ENCODE data around the gene RIMOC1. TPM values are rescaled to one million over a fixed set of nuclear protein-coding genes. Genes with fewer than 3 reads are reported as not detected.

RIMOC1 gene
- total RNA-seq, 1 donor from 2014 or later = 31.5 TPM

DNA sequence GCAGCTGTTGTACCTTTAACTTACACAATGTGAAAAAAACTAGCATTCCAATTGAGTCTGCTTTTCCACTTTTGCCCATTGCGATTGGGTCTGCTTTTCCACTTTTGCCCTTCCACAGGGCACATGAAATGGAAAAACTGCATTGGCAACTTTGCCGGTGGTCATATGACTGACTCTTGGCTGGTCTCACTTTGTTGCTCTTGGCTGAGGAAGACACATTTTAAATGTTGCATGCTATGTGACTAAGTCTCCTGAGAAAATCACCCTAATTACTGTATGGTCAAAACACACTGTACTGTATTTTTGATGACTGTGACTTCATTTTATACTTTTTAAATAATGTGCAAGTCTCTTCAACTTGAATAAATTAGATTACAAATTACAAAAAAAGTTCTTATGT is 32.3 kb upstream of the RIMOC1 start:
- no peaks in the 10 kb centered on the region for H3K9me3 Mint-ChIP-seq (ENCODE audit: unreplicated experiment)
- H3K36me3 Mint-ChIP-seq (ENCODE audit: low read depth, unreplicated experiment) = peaks cover 3% of the 10 kb centered on the region
- H3K4me3 Mint-ChIP-seq (ENCODE audit: unreplicated experiment) = no peak overlapping the region

GRCh38 chr5:41874512-41875060 is 29.6 kb upstream of the RIMOC1 start:
- Mint-ChIP-seq H3K4me1 (ENCODE audit: unreplicated experiment) (peaks cover 3% of the 10 kb centered on the region), H3K9me3 (ENCODE audit: unreplicated experiment) (no peaks in the 10 kb centered on the region), H3K27me3 (ENCODE audit: unreplicated experiment) (no peaks in the 10 kb centered on the region), H3K4me3 (ENCODE audit: unreplicated experiment) (no peak overlapping the region), H3K36me3 (ENCODE audit: low read depth, unreplicated experiment) (peaks cover 3% of the 10 kb centered on the region), H3K27ac (ENCODE audit: unreplicated experiment) (no peak overlapping the region)
- TF ChIP-seq CTCF (IDR thresholded peaks at IDR 0.05; ENCODE audit: unreplicated experiment) = no peak
- no peak for DNase-seq (ENCODE audit: low spot score)

More for the DNA sequence above, 32.3 kb upstream of the RIMOC1 start:
- no peak for TF ChIP-seq CTCF (IDR thresholded peaks at IDR 0.05; ENCODE audit: unreplicated experiment)
- no peak for DNase-seq (ENCODE audit: low spot score)
- H3K27me3 Mint-ChIP-seq (ENCODE audit: unreplicated experiment) = peaks cover 2% of the 10 kb centered on the region
- peaks cover 3% of the 10 kb centered on the region for H3K4me1 Mint-ChIP-seq (ENCODE audit: unreplicated experiment)
- no peak overlapping the region for H3K27ac Mint-ChIP-seq (ENCODE audit: unreplicated experiment)

DNA sequence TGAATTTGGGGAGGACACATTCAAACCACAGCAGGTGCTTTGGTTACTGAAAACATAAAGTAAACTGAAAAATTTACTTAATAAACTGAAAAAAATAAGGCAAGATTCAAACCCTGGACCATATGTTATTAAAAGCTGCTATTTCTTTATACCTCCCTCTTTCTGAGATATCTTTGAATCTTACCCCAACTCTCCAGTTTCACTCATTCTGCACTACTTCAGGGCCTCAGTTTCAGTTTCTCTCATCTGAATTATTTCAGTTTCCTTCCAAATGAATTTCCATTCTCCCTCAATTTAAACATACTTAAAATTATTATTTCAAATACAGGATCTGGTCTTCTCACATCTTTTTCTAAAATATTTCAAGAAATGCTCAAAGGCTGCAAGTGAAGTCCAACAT is 29.0 kb upstream of the RIMOC1 start:
- peaks cover 3% of the 10 kb centered on the region for H3K36me3 Mint-ChIP-seq (ENCODE audit: low read depth, unreplicated experiment)
- no peak for TF ChIP-seq CTCF (IDR thresholded peaks at IDR 0.05; ENCODE audit: unreplicated experiment)

GRCh38 chr5:41876678-41877077 is 27.5 kb upstream of the RIMOC1 start:
- no peaks in the 10 kb centered on the region for H3K9me3 Mint-ChIP-seq (ENCODE audit: unreplicated experiment)
- H3K27me3 Mint-ChIP-seq (ENCODE audit: unreplicated experiment) = no peaks in the 10 kb centered on the region
- H3K36me3 Mint-ChIP-seq (ENCODE audit: low read depth, unreplicated experiment) = no peaks in the 10 kb centered on the region
- H3K27ac Mint-ChIP-seq (ENCODE audit: unreplicated experiment) = no peak overlapping the region
- TF ChIP-seq CTCF (IDR thresholded peaks at IDR 0.05; ENCODE audit: unreplicated experiment) = no peak
- H3K4me1 Mint-ChIP-seq (ENCODE audit: unreplicated experiment) = no peaks in the 10 kb centered on the region
- no peak for DNase-seq (ENCODE audit: low spot score)
- no peak overlapping the region for H3K4me3 Mint-ChIP-seq (ENCODE audit: unreplicated experiment)

More for the DNA sequence above, 29.0 kb upstream of the RIMOC1 start:
- H3K9me3 Mint-ChIP-seq (ENCODE audit: unreplicated experiment) = no peaks in the 10 kb centered on the region
- no peaks in the 10 kb centered on the region for H3K27me3 Mint-ChIP-seq (ENCODE audit: unreplicated experiment)
- H3K27ac Mint-ChIP-seq (ENCODE audit: unreplicated experiment) = no peak overlapping the region
- DNase-seq (ENCODE audit: low spot score) = no peak
- peaks cover 3% of the 10 kb centered on the region for H3K4me1 Mint-ChIP-seq (ENCODE audit: unreplicated experiment)
- H3K4me3 Mint-ChIP-seq (ENCODE audit: unreplicated experiment) = no peak overlapping the region

DNA sequence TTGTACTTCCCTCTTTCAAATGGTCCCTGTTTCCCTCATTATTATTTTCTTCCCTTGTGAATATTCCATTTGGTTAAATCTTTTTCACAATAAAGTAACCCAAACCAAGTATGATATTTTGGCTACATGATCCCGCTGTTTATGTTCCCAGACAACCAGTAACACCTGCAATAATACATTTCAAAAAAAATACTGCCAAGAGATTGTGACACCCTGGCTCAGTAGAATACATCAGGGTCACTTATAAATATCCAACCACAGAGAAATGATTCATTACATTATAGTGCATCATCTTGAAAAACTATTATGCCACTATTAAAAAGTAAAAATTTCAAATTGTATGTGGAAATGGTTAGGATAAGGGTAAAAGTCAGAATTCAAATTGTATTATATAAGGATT is 26.7 kb upstream of the RIMOC1 start:
- TF ChIP-seq CTCF (IDR thresholded peaks at IDR 0.05; ENCODE audit: unreplicated experiment) = no peak
- no peak overlapping the region for H3K4me3 Mint-ChIP-seq (ENCODE audit: unreplicated experiment)
- H3K27me3 Mint-ChIP-seq (ENCODE audit: unreplicated experiment) = no peaks in the 10 kb centered on the region
- no peaks in the 10 kb centered on the region for H3K36me3 Mint-ChIP-seq (ENCODE audit: low read depth, unreplicated experiment)
- no peaks in the 10 kb centered on the region for H3K9me3 Mint-ChIP-seq (ENCODE audit: unreplicated experiment)
- no peak overlapping the region for H3K27ac Mint-ChIP-seq (ENCODE audit: unreplicated experiment)
- no peaks in the 10 kb centered on the region for H3K4me1 Mint-ChIP-seq (ENCODE audit: unreplicated experiment)
- no peak for DNase-seq (ENCODE audit: low spot score)
